ENCODE data around the gene GNB3. TPM values are rescaled to one million over a fixed set of nuclear protein-coding genes. Genes with fewer than 3 reads are reported as not detected.

Gene GNB3
- total and polyA plus RNA-seq, 9 of the 15 experiments (the other 6 are each of a cell fraction or from before 2014, with no cell fraction given): 1.4 to 5.8 (median 2.0) TPM

DNA sequence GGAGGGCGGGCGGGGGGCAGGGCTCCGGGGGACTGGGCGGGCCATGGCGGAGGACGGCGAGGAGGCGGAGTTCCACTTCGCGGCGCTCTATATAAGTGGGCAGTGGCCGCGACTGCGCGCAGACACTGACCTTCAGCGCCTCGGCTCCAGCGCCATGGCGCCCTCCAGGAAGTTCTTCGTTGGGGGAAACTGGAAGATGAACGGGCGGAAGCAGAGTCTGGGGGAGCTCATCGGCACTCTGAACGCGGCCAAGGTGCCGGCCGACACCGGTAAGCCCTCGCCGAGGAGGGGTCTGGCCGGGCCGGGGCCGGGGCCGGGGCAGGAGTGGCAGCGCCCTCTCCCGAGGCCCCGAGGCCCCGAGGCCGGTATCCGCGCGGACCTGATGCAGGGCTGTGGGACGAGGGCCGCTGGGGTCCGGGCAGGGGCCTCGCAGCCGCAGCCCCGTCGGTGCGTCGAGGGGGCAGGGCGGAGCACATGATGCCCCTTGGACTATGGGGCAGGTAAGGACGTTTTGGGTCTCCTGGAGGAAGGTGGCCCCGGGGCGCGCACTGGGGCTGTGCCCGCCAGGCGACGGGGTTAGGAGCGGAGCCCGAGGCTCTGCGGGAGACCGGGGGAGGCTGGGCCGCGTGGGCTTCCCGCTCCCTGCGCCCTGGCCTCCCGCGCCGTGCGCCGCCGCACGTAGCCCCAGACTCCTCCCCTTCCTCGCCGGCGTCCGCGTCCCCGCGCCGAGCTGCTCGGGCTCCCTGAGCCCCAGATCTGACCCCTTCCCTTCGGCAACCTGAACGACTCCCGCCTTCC is 26.9 kb downstream of the GNB3 start, which contains the start of gene TPI1 (continued):
- TF ChIP-seq FOSL1 (tag; conservative IDR thresholded peaks at IDR 0.05) (no peak), ZNF431 (CRISPR knock-in tag; IDR thresholded peaks at IDR 0.05) (no peak), ARID2 (IDR thresholded peaks at IDR 0.05) (no peak), ZNF561 (CRISPR knock-in tag; conservative IDR thresholded peaks at IDR 0.05) (no peak), CSDE1 (IDR thresholded peaks at IDR 0.05) (peak in 1 of 2 experiments; percentile 39; a peak in 1 of 4 replicates), BRD4 (IDR thresholded peaks at IDR 0.05) (no peak), RBM15 (IDR thresholded peaks at IDR 0.05; ENCODE audit: insufficient read depth, low read length) (0 out of 2 replicates have a peak, but pooled peaks have one; percentile 48), ZNF311 (CRISPR knock-in tag; IDR thresholded peaks at IDR 0.05) (no peak), ZBTB8A (IDR thresholded peaks at IDR 0.05; ENCODE audit: partially characterized antibody) (no peak), TAF7 (tag; IDR thresholded peaks at IDR 0.05) (peak; percentile 71; the same call in 1 of the 2 replicates), U2AF1 (optimal IDR thresholded peaks at IDR 0.05; ENCODE audit: low read depth, low read length) (no peak), ETS1 (conservative IDR thresholded peaks at IDR 0.05; ENCODE audit: control insufficient read depth, low read depth, low read length) (0 out of 2 replicates have a peak, but pooled peaks have one; percentile 31), CHCHD3 (CRISPR knock-in tag; IDR thresholded peaks at IDR 0.05) (no peak), MYC (IDR thresholded peaks at IDR 0.05; ENCODE audit: low read depth, low read length) (no peak; the same call in none of the 2 replicates), MYC (CRISPR knock-in tag; IDR thresholded peaks at IDR 0.05; ENCODE audit: borderline replicate concordance, low read depth) (no peak), POLR2AphosphoS5 (IDR thresholded peaks at IDR 0.05; ENCODE audit: control insufficient read depth, insufficient read depth, low read depth, low read length) (peak; percentile 95), HMGN3 (IDR thresholded peaks at IDR 0.05; ENCODE audit: borderline replicate concordance, extremely low read depth, insufficient read length, low read depth, low read length) (peak; percentile 30), ZNF408 (CRISPR knock-in tag; IDR thresholded peaks at IDR 0.05; ENCODE audit: low read depth) (no peak), ETV6 (IDR thresholded peaks at IDR 0.05; ENCODE audit: borderline replicate concordance in 1 of 2, low read depth in 2 of 2, low read length in 1 of 2) (no peak), ETV6 (CRISPR knock-in tag; IDR thresholded peaks at IDR 0.05; ENCODE audit: borderline replicate concordance) (no peak), CTCF (IDR thresholded peaks at IDR 0.05 in 2 of 3, conservative IDR thresholded peaks at IDR 0.05 in 1 of 3; ENCODE audit: insufficient read depth in 2 of 3, low read depth in 1 of 3, low read length in 3 of 3) (0 out of 6 replicates have a peak, but pooled peaks of 1 of the 3 experiments have one; percentile 3), NR2C2 (CRISPR knock-in tag; IDR thresholded peaks at IDR 0.05) (no peak; the same call in 1 of the 2 replicates), NR2C2 (tag; IDR thresholded peaks at IDR 0.05) (peak; percentile 38; the same call in 1 of the 2 replicates), LCOR (CRISPR knock-in tag; IDR thresholded peaks at IDR 0.05) (no peak)

Measured in K562 (cell line).